Endothelial cell (in vitro differentiated cells): Measurements from ENCODE around the gene CHST8. TPM values are rescaled to one million over a fixed set of nuclear protein-coding genes. Genes with fewer than 3 reads are reported as not detected.

ENCODE experiments used
- DNase-seq: peaks from one replicate; pipeline ENCODE4 v3.0.0; 2021; ENCODE audit warnings: low spot score
- H3K27ac Mint-ChIP-seq: one replicate; pipeline ENCODE4 v1.8.0; 2021; ENCODE audit warnings: mixed read lengths, inconsistent platforms; ENCODE audit not compliant: unreplicated experiment
- H3K27me3 Mint-ChIP-seq: one replicate; pipeline ENCODE4 v1.8.0; 2021; ENCODE audit warnings: mild to moderate bottlenecking, moderate library complexity, mixed read lengths, inconsistent platforms; ENCODE audit not compliant: unreplicated experiment
- H3K36me3 Mint-ChIP-seq: one replicate; pipeline ENCODE4 v1.8.0; 2021; ENCODE audit warnings: mild to moderate bottlenecking, low read depth, mixed read lengths, inconsistent platforms; ENCODE audit not compliant: unreplicated experiment
- H3K4me1 Mint-ChIP-seq: one replicate; pipeline ENCODE4 v1.8.0; 2021; ENCODE audit warnings: mild to moderate bottlenecking, mixed read lengths, inconsistent platforms; ENCODE audit not compliant: unreplicated experiment
- H3K4me3 Mint-ChIP-seq: one replicate; pipeline ENCODE4 v1.8.0; 2021; ENCODE audit warnings: mild to moderate bottlenecking, mixed read lengths, inconsistent platforms; ENCODE audit not compliant: unreplicated experiment
- H3K9me3 Mint-ChIP-seq: one replicate; pipeline ENCODE4 v1.8.0; 2021; ENCODE audit warnings: mixed read lengths, inconsistent platforms; ENCODE audit not compliant: unreplicated experiment
- total RNA-seq: library from RNA; stranded (reverse); fragmentation: NEBNext Ultra II Directional; extraction: Animal tissue kit (Norgen Biotek cat#: 25700); gene quantifications from one replicate; pipeline ENCODE4 v1.2.1, GENCODE V29; 2021; ENCODE audit not compliant: unreplicated experiment
- TF ChIP-seq, protein P1 (sequence below): fragments of 200-600 bp; sonication (generic); IDR thresholded peaks from one replicate; pipeline ENCODE4 v1.5.0; 2021; ENCODE audit warnings: antibody characterized with exemption; ENCODE audit not compliant: unreplicated experiment

CHST8 gene
- total RNA-seq, 1 donor from 2014 or later, result 0.54 TPM

DNA sequence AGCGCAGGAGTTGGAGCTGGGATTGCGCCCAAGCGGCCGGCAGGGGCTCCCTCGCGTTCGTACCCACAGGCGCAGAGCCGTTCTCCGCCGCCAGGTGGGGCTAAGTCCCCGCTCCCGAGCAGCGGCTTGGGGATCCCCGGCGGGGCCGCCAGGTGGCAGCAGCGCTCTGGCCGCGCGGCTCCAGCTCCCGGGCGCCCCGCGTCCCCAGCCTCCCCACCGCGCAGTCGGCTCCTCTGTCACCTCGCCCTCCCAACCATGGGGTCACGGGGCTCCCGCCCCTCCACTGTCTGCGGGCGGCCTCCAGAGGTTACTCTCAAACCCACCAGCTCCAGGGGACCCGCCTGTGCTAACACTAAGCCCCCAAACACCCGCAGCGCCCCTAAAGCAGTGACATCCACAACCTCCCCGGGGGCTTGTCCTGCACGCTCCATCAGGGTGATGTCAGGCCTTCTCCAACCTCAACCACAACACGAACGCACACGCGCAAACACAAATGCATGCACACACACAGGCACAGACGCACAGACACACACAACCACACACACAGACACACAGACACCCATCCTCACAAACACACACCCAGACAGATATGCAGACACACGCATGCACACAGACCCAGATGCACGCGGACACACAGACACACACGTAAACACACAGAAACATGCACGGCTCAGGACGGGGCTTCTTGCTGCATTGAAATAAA, 156.5 kb downstream of the CHST8 start:
- Mint-ChIP-seq H3K4me1 (peaks cover 13% of the 10 kb centered on the region), H3K9me3 (no peaks in the 10 kb centered on the region), H3K27ac (no peak overlapping the region), H3K27me3 (peaks cover 21% of the 10 kb centered on the region), H3K36me3 (peaks cover 4% of the 10 kb centered on the region), H3K4me3 (peak overlapping the region; percentile 63)
- TF ChIP-seq, protein P1, sequence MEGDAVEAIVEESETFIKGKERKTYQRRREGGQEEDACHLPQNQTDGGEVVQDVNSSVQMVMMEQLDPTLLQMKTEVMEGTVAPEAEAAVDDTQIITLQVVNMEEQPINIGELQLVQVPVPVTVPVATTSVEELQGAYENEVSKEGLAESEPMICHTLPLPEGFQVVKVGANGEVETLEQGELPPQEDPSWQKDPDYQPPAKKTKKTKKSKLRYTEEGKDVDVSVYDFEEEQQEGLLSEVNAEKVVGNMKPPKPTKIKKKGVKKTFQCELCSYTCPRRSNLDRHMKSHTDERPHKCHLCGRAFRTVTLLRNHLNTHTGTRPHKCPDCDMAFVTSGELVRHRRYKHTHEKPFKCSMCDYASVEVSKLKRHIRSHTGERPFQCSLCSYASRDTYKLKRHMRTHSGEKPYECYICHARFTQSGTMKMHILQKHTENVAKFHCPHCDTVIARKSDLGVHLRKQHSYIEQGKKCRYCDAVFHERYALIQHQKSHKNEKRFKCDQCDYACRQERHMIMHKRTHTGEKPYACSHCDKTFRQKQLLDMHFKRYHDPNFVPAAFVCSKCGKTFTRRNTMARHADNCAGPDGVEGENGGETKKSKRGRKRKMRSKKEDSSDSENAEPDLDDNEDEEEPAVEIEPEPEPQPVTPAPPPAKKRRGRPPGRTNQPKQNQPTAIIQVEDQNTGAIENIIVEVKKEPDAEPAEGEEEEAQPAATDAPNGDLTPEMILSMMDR, result peak; percentile 100
- peak; percentile 95 for DNase-seq

DNA sequence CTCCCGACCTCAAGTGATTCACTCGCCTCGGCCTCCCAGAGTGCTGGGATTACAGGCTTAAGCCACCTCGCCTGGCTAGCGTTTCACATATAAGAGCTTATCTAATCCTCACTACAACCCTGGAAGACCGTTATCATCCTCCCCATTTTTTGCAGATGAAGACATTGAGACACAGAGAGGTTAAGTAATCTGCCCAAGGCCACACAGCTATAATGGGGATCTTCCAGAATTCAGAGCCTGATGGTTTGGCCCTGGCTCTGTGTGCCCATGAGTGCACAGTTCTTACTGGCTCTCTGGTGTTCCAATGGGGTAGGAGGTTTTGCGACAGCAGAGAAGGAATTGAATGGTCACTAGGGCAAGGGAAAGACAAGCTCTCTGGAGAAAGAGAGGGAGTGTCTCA, 158.1 kb downstream of the CHST8 start:
- Mint-ChIP-seq H3K27ac (no peak overlapping the region), H3K9me3 (no peaks in the 10 kb centered on the region), H3K4me1 (peaks cover 13% of the 10 kb centered on the region), H3K27me3 (peaks cover 21% of the 10 kb centered on the region), H3K4me3 (no peak overlapping the region), H3K36me3 (peaks cover 4% of the 10 kb centered on the region)
- no peak for DNase-seq
- TF ChIP-seq, protein P1, result no peak

DNA sequence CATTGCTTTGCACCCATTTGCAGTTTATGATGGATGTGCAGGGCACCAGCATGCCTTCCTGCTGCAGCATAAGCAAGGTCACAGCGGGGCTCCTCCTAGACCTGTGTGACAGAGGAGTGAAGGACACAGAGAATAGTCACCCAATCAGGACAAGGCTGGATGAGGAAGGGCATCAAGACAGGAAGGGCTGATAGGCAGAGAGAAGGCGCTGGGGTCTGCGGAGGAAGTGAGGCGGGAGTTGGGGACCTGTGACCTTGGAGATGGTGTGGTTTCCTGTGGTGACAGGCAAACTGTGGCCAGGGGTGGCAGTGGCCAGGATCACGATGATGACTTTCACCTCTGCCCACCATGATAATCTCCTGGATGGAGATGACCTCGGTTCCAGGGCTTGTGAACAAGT, 158.5 kb downstream of the CHST8 start:
- TF ChIP-seq, protein P1, result no peak
- peaks cover 13% of the 10 kb centered on the region for H3K4me1 Mint-ChIP-seq
- no peak for DNase-seq
- H3K27ac Mint-ChIP-seq, result no peak overlapping the region
- H3K27me3 Mint-ChIP-seq, result peaks cover 18% of the 10 kb centered on the region
- H3K4me3 Mint-ChIP-seq, result no peak overlapping the region
- no peaks in the 10 kb centered on the region for H3K9me3 Mint-ChIP-seq
- H3K36me3 Mint-ChIP-seq, result peaks cover 4% of the 10 kb centered on the region

DNA sequence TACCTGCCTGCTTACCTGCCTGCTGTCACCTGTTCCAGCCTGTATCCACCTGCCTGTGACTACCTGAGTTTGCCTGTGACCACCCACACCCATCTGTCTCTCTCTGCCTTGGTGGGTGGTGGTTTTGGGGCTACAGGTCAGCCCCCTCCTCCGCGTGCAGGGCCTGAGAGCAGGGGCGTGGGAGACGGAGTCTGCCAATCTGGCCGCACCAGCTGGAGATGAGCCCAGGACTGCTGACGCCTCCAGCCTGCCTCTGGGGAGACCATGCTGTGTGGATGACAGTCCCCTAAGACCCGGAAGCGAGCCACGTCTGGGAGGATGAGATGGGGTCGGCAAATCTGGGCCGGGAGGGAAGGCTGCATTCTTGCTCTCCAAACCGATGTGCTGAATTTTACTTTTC, 159.0 kb downstream of the CHST8 start:
- Mint-ChIP-seq H3K4me1 (peaks cover 13% of the 10 kb centered on the region), H3K27me3 (peaks cover 18% of the 10 kb centered on the region), H3K27ac (no peak overlapping the region), H3K36me3 (peaks cover 4% of the 10 kb centered on the region), H3K9me3 (no peaks in the 10 kb centered on the region), H3K4me3 (no peak overlapping the region)
- TF ChIP-seq, protein P1, result no peak
- DNase-seq, result no peak

DNA sequence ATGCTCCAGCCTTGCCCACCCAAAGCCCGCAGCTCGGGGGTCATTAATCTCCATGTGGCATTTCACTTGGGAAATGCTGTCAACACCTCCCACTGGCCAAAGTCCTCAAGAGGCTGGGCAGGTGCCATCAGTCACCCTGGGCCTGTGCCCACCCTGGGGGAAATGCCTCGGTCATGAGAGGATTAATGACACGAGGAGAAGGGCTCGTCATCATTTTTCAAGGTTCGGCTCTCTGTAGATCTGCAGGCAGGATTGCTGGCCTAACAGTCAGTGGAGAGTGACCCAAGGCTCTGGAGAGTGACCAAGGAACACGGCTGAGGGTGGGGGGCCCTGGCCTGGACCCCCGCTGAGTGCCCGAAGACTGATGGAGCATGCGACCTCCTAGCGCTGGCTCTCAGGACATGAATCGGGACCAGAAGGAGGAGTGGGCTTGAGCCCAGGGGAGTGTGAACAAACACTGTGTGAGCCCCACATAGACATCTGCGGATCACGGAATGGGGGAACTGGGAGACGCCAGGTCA, 159.7 kb downstream of the CHST8 start:
- TF ChIP-seq, protein P1, result no peak
- H3K36me3 Mint-ChIP-seq, result peaks cover 4% of the 10 kb centered on the region
- peaks cover 13% of the 10 kb centered on the region for H3K4me1 Mint-ChIP-seq
- H3K4me3 Mint-ChIP-seq, result no peak overlapping the region
- no peak for DNase-seq
- H3K9me3 Mint-ChIP-seq, result no peaks in the 10 kb centered on the region
- peaks cover 15% of the 10 kb centered on the region for H3K27me3 Mint-ChIP-seq
- no peak overlapping the region for H3K27ac Mint-ChIP-seq
